ENCODE results near the gene PCDHGA9. TPM values are rescaled to one million over a fixed set of nuclear protein-coding genes. Genes with fewer than 3 reads are reported as not detected.
A peak's percentile ranks its signal among the peaks of the same experiment; 100 is the strongest.

PCDHGA9 gene
- total and polyA plus RNA-seq, 2 of the 8 experiments (the other 6 are each of a cell fraction or from before 2014, with no cell fraction given): 0.79 to 1.1 TPM

GRCh38 chr5:141409598-141410306 lies 7.2 kb downstream of the PCDHGA9 start:
- H2AK5ac ChIP-seq (ENCODE audit: low read depth, low read length): peak overlapping the region; percentile 70; the same call in 1 of the 2 replicates
- H3K14ac ChIP-seq (ENCODE audit: insufficient read length): no peak overlapping the region
- no peak overlapping the region for H3K27ac ChIP-seq (ENCODE audit: low read depth, low read length)
- no peak overlapping the region for H2BK15ac ChIP-seq (ENCODE audit: low read length)
- DNase-seq (ENCODE audit: low read depth in 1 of 2, low spot score in 2 of 2) (no peak), FAIRE-seq (no peak)
- H3K9me3 ChIP-seq (ENCODE audit: insufficient read depth in 2 of 2, low read depth in 1 of 2, low read length in 1 of 2): peaks cover 2 to 11% of the 10 kb centered on the region in 2 experiments; a peak in 2 of 4 replicates
- no peak overlapping the region for H4K5ac ChIP-seq (ENCODE audit: insufficient read length, low read depth, low read length)
- WGBS, 2 experiments (ENCODE audit: extremely low coverage in 1 of 2, insufficient coverage in 1 of 2, insufficient read length in 1 of 2, insufficient replicate concordance in 2 of 2, low coverage in 1 of 2, low lambda C conversion rate in 2 of 2, missing lambda C conversion rate in 1 of 2): 95% methylated on average over 62 of the region's 64 CpGs; no CpG with 5 or more reads in 1 of the 2 experiments
- H4K91ac ChIP-seq (replicated peaks; ENCODE audit: insufficient read length, low read length): no peak overlapping the region
- no peak overlapping the region for H3K4me2 ChIP-seq (ENCODE audit: insufficient read depth in 1 of 2, low read depth in 2 of 2, low read length in 2 of 2)
- H3K36me3 ChIP-seq (ENCODE audit: control insufficient read depth in 2 of 4, insufficient read depth in 4 of 4, low read length in 3 of 4): peaks cover 0 to 3% (median 0%) of the 10 kb centered on the region in 4 experiments; a peak in 1 of 8 replicates
- ChIA-PET POLR2A (ENCODE audit: partially characterized antibody) (no interaction called here), CTCF (ENCODE audit: partially characterized antibody) (interaction anchor here (0.7 to 23.3 kb wide), 6 partner anchors 9 to 187 kb away, joined by 3 to 1236 read pairs (median 3); partner anchors contain the start of genes PCDHB14 and PCDHGC5)
- H2BK12ac ChIP-seq (ENCODE audit: low read depth, low read length): no peak overlapping the region
- peaks cover 2% of the 10 kb centered on the region; the same call in 1 of the 2 replicates for H3K23me2 ChIP-seq (ENCODE audit: low read depth, low read length)
- no peak overlapping the region for H3K4me3 ChIP-seq (ENCODE audit: extremely low read depth in 1 of 4, insufficient read depth in 2 of 4, low read depth in 3 of 4, low read length in 4 of 4)
- H4K8ac ChIP-seq (ENCODE audit: extremely low read depth, insufficient read depth, low read length): no peak overlapping the region
- peaks cover 0 to 1% of the 10 kb centered on the region in 2 experiments for H4K20me1 ChIP-seq (replicated peaks in 1 of 2; ENCODE audit: control insufficient read depth in 1 of 2, insufficient read depth in 2 of 2, low read length in 2 of 2)
- H2BK120ac ChIP-seq (replicated peaks; ENCODE audit: low read depth, low read length): no peak overlapping the region
- H2AFZ ChIP-seq (ENCODE audit: low read length): no peak overlapping the region
- H2BK20ac ChIP-seq (ENCODE audit: low read length): no peak overlapping the region
- H3K23ac ChIP-seq (ENCODE audit: insufficient read length): no peak overlapping the region
- H3K4me1 ChIP-seq (replicated peaks in 1 of 4; ENCODE audit: control insufficient read depth in 3 of 4, insufficient read depth in 4 of 4, low read length in 3 of 4): no peaks in the 10 kb centered on the region
- no peak overlapping the region for H3K4ac ChIP-seq (replicated peaks; ENCODE audit: insufficient read length, low read depth, low read length)
- H3K79me2 ChIP-seq (ENCODE audit: control insufficient read depth in 1 of 2, insufficient read depth in 2 of 2, low read length in 2 of 2): no peaks in the 10 kb centered on the region
- no peak overlapping the region for H3K56ac ChIP-seq (replicated peaks; ENCODE audit: insufficient read length, low read depth, low read length)
- no peaks in the 10 kb centered on the region for H3K79me1 ChIP-seq (ENCODE audit: low read depth, low read length)
- TF ChIP-seq BCL11A (IDR thresholded peaks at IDR 0.05; ENCODE audit: low read depth in 2 of 2, low read length in 2 of 2) (no peak), HDAC6 (IDR thresholded peaks at IDR 0.05; ENCODE audit: low read depth, low read length) (no peak), MAFK (IDR thresholded peaks at IDR 0.05; ENCODE audit: low read depth, low read length) (no peak), CEBPB (IDR thresholded peaks at IDR 0.05; ENCODE audit: low read depth, low read length) (0 out of 2 replicates have a peak, but pooled peaks have one; percentile 34)
- no peak overlapping the region for H3K18ac ChIP-seq (ENCODE audit: extremely low read depth, low read length)
- H2BK5ac ChIP-seq (ENCODE audit: low read depth, low read length): no peak overlapping the region
- peaks cover 0 to 10% (median 6%) of the 10 kb centered on the region in 4 experiments; a peak in 6 of 7 replicates for H3K27me3 ChIP-seq (replicated peaks in 1 of 4; ENCODE audit: control insufficient read depth in 3 of 4, extremely low read depth in 1 of 4, insufficient read depth in 3 of 4, low read length in 3 of 4)
- no peak overlapping the region for H3K9ac ChIP-seq (replicated peaks in 1 of 4; ENCODE audit: extremely low read depth in 1 of 4, low read depth in 3 of 4, low read length in 3 of 4)

Data from H1 (cell line).